Renal cortex interstitium (tissue), 11 donors: ENCODE measurements around the gene PDPK1. TPM values are rescaled to one million over a fixed set of nuclear protein-coding genes. Genes with fewer than 3 reads are reported as not detected.
"Not testable (repeated sequence)": the region's sequence is repeated elsewhere in the genome, so short reads cannot be mapped to it uniquely, and the experiment has no call there.

Source experiments
- DNase-seq, 11 donors: peaks; one replicate each; pipeline ENCODE4 v3.0.0-alpha.2; 2013; ENCODE audit warnings: low read depth in 9 of 11, low spot score in 4 of 11; ENCODE audit errors: extremely low read depth in 1 of 11
- polyA plus RNA-seq, 3 donors: library from polyadenylated mRNA; unstranded; fragments of 120-200 nt; gene quantifications; one replicate each; pipeline ENCODE4 v1.2.1, GENCODE V29; 2013; ENCODE audit not compliant: insufficient read length in 3 of 3

Gene PDPK1
- polyA plus RNA-seq, 3 donors = 48.9 to 60.3 (median 53.9) TPM

- DNase-seq = peak; percentile 89 to 97 (median 94)
Measured at GRCh38 chr16:2531696-2532493, 5.9 kb upstream of the PDPK1 start.

DNA sequence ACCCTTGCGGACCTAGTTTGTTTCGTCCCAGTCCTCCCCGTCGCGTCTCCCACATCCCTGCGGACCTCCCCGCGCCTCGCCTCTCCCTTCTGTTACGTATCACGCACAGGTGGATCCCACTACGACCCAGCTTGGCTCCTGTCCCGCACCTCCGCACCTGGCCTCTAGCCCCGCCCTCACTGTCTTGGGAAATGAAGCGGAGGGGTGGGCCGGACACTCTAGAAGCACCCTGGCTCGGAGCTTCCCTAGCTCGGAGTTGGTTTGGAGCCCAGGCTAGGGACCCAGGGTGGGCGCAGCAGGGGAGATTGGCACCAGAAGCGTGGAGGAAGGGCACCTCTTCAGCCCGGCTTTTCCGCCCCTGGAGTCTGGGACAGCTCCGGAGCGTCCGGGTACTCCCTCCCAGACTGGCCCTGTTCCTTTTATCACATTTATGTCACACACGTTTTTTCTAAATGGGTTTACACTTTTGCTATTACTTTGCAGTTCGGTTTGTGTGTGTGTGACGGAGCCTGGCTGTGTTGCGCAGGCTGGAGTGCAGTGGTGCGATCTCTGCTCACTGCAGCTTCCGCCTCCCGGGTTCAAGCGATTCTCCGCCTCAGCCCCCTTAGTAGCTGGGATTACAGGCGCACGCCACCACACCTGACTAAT, 5.2 kb upstream of the PDPK1 start:
- peak in 2 of 11 donors; percentile 42 to 59 for DNase-seq

GRCh38 chr16:2533142-2533755, 4.6 kb upstream of the PDPK1 start:
- DNase-seq = not testable (repeated sequence)

- no peak for DNase-seq
Measured at GRCh38 chr16:2533912-2534311, 3.9 kb upstream of the PDPK1 start.

GRCh38 chr16:2534335-2534734, 3.5 kb upstream of the PDPK1 start:
- DNase-seq = not testable (repeated sequence)

GRCh38 chr16:2535625-2536013, 2.2 kb upstream of the PDPK1 start:
- DNase-seq = no peak

- not testable (repeated sequence) for DNase-seq
Measured at GRCh38 chr16:2539192-2539844, 1.5 kb downstream of the PDPK1 start.

DNA sequence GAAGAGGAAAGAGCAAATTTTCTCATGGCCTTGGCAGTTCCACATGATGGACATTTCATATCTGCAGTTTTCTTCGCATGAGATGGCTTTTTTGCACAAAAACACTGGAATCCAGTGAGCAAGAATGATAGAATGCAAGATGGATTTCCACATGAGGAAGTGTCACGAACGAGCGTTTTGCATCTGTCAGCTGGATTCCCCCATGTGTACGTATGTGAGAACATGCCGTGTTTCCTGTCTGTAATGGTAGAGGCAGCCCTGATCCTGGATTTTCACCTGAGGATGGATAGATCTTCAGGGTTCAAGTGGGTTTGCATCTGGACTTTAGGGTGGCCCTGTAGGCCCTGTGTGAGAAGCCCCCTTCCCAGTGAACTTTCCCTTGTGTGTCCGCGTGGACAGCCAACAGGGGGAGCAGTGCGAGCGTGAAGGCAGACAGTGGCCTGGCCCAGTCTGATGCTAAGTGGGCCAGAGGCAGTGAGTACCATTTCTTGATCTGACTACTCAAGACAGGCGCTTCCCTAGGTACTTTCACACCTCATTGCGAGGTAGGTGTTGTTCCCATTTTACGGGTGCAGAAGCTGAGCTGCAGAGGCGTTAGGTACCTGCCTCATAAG, 2.1 kb downstream of the PDPK1 start:
- DNase-seq = not testable (repeated sequence)

DNA sequence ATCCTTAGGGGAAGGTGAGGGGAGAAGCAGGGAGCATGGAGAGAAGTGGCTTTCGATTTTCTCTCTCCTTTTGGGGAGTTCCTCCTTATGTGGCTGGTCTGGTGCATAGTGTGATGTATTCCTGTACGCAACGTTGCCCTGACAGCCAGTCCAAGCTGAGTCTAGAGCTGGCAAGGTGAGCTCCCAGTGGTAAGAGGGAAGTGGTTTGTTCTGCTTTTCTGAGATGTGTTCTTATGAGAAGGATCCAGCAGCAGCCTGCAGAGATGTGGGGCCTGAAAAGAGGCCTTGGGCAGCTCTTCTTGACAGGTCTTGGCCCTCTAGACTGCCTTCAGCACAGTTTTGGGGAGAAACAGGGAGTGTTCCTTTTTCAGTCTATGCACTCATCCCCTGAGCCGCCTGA, 3.1 kb downstream of the PDPK1 start:
- not testable (repeated sequence) for DNase-seq

DNA sequence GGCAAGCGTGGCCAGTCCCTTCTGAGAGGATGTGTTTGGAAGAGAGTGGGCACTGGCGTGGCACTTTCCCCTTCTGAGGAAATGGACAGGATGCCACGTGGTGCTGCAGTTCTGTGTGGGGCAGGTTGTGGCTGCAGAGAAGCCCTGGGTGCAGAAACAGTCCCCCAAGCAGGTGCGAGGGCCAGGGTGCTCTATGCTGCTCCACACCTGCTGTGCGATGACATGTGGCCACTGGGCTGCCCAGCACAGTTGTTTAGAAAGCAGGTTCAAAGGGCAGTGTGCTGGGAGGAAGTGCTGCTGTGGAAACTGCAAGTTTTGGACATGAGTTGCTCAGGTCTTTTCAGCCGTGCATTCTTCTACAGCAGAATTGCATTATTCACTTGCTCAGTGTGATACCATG, 3.6 kb downstream of the PDPK1 start:
- not testable (repeated sequence) for DNase-seq

DNA sequence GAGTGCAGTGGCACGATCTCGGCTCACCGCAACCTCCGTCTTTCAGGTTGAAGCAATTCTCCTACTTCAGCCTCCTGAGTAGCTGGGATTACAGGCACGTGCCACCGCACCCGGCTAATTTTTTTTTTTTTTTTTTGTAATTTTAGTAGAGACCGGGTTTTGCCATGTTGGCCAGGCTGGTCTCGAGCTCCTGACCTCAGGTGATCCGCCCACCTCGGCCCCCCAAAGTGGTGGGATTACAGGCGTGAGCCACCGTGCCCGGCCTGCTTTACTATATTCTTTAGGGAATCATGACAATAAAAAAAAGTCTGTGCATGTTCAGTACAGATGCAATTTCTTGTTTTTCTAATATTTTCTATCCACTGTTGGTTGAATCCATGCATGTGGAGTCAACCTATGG, 6.0 kb downstream of the PDPK1 start:
- DNase-seq = not testable (repeated sequence)

DNA sequence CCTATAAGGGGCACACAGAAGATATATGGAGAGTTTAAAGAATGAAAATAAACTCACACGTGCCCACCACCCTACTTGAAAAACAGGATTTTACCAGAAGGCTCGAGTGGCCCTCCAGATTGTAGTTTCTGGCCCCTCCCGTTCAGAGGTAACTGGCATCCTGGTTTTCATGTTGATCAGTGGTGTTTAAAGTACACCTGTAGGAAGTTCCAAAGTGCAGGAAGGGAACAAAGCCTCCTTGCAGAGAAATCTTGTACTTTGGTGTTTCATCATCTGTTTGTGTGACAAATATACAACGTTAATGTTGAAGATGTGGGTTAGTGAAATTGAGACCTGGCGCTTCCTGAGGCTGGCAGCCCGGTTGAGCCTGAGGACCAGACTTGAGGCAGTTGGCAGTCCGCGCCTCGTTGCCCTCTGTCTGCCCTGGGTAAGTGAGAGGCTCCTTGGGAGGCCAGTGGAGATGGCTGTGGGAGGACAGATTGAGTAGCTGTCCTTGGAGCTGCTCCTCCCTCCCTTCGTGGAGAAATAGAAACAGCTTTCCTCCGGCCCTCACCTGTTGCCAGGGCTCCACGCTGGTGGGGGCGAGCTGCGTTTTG, 12.6 kb downstream of the PDPK1 start:
- not testable (repeated sequence) for DNase-seq

- DNase-seq = not testable (repeated sequence)
Measured at GRCh38 chr16:2551420-2551889, 13.6 kb downstream of the PDPK1 start.

GRCh38 chr16:2554709-2555425, 17.0 kb downstream of the PDPK1 start:
- DNase-seq = not testable (repeated sequence)

- not testable (repeated sequence) for DNase-seq
Measured at GRCh38 chr16:2557150-2557549, 19.3 kb downstream of the PDPK1 start.

- DNase-seq = not testable (repeated sequence)
Measured at GRCh38 chr16:2560131-2560797, 22.4 kb downstream of the PDPK1 start.

- DNase-seq = not testable (repeated sequence)
Measured at GRCh38 chr16:2560798-2561133, 22.9 kb downstream of the PDPK1 start.

- DNase-seq = not testable (repeated sequence)
Measured at GRCh38 chr16:2567506-2567905, 29.7 kb downstream of the PDPK1 start.
